Raji (cell line): ENCODE data around the gene TMPRSS6.

Source experiments
- POLR2A ChIP-seq: IDR thresholded peaks from 2 replicates; pipeline ENCODE4 v1.6.1; 2011; ENCODE audit warnings: low read depth, low read length, control low read depth; ENCODE audit not compliant: insufficient read depth

The TMPRSS6 gene

GRCh38 chr22:37091994-37092393 is 17.5 kb downstream of the TMPRSS6 start:
- no peak for TF ChIP-seq POLR2A

DNA sequence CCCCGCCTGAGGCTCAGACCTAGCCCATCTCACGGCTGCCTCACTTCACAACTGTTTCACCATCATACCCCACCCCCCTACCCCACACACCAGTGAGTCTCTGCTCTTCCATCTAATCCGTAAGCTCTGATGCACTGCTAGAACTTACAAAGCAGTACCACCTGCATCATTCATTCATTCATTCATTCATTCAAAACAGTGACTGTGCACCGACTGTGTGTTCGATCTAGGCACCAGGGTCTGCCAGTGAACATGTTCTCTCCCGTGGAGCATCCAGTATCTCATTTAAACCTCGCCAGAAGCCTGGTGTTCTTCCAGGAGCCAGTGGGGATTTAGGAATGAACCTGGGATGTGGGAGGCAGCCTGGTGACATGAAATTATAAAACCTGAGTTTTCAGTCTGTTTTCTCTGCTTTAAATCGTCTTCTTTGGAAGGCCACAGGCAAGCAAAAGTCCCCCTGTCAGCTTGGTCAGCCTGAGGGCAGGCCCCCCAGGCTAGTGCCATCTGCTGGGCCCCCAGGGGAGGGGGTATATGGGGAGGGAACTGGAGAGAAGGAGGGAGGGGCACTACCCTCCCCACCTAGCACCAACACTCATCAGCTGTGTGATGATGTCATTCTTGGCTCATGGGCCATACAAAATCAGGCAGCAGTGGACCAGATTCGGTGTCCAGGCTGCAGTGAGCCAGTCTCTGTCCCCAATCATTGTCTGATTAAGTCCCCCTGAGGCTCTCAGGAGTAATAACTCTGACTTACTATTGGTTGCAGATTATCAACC is 18.4 kb downstream of the TMPRSS6 start:
- TF ChIP-seq POLR2A = no peak

- no peak for TF ChIP-seq POLR2A
Measured at GRCh38 chr22:37089434-37089833, 20.1 kb downstream of the TMPRSS6 start.

- no peak for TF ChIP-seq POLR2A
Measured at GRCh38 chr22:37088750-37089408, 20.6 kb downstream of the TMPRSS6 start.

- no peak for TF ChIP-seq POLR2A
Measured at GRCh38 chr22:37088108-37088605, 21.4 kb downstream of the TMPRSS6 start.

DNA sequence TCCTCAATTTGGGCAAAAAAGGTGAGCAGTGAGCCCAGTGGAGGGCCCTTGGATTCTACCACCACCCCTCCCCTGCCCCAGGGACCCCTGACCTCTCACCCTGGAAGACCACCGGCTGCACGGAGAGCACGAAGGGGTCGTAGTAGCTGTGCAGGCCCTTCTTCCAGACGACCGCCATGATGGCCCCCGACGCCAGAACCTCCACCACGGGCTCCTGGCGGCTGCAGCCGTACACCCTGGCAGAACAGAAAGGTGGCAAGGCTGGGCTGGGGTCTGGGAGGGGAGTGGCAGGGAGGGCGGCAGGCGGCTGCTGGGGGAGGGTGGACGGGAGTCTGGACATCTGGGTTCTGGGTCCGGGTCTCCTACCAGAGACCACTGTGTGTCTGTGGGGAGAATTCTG is 23.3 kb downstream of the TMPRSS6 start:
- no peak for TF ChIP-seq POLR2A

DNA sequence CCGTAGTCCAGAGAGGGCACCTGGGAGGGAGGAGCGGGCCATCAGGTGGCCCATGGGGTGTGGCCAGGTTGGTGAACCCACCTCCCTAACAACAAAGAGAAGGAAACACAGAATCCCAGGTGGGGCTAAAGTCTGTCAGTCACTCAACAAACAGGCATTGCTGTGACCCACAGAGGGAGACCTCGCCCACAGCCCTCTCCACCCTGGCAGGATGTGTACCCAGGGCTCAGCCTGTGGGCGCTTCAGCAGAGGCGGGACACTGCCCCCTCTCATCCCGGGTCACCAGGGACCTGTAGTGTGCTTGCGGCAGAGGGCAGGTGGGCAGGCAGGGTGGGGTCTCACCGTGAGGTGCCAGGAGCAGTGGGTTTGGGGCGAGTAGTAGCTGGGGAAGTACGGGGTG is 25.1 kb downstream of the TMPRSS6 start:
- TF ChIP-seq POLR2A = no peak

DNA sequence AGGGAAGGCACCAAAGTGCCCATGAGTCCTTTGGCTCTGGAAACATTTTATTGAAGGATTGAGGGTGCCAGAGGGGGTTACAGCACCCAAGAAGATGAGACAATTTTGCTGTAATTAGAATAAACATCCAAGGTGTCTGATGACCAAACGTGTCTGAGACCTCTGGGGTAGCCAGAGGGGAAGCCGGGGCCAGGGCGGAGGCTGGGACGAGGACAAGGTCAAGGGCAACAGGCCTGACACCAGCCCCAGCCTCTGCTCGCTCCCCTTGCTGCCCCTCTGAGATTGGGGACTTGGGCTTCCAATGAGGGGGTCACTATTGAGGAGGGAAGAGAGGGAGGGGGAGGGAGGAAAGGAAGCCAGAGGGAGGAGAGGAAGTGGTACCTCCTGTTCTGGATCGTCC is 25.6 kb downstream of the TMPRSS6 start:
- TF ChIP-seq POLR2A = no peak

DNA sequence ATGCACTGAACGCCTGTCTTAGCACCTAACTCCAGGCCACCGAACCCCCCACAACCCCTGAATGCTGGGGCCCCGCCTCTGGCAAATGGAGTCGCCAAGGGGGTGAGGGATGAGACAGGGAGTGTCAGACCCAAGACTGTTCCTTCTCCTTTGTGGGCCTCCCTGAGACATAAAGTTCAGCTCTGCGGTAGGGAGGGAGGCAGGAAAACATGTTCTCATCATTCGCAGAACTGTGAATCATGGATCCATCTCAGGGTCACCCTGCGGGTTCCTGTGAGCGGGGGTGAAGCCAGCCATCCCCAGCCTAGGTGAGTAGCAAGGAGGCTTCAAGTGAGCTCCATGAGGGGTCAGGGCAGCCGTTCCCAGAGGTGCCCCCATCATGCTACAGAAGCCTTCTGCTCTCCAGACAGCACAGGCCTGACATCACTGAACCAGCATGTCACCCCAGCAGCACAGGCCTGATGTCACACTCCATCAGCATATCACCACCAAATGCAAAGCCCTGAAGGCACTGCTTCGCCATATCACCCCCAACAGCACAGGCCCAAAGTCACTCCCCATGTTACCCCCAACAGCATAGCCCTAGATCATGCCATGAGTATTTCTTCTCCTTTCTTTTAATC is 27.2 kb downstream of the TMPRSS6 start:
- no peak for TF ChIP-seq POLR2A

DNA sequence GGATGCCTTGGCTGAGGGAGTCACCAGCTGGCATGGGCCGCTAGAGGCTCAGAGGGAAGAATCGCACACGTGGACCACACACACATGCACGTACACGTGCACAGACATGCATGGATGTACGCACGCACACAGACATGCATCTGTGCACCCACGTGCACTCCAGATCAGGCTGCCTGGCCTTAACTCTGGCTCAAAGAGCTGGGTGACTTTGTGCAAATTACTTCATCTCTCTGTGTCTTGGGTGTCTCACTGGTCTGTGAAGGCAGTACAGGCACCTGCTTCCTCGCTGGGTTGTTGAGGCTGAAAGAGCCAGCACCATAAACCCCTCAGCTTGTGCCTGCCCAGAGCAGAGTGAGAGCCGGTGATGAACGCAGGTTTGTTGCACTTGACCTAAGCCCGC is 28.7 kb downstream of the TMPRSS6 start:
- TF ChIP-seq POLR2A = no peak

DNA sequence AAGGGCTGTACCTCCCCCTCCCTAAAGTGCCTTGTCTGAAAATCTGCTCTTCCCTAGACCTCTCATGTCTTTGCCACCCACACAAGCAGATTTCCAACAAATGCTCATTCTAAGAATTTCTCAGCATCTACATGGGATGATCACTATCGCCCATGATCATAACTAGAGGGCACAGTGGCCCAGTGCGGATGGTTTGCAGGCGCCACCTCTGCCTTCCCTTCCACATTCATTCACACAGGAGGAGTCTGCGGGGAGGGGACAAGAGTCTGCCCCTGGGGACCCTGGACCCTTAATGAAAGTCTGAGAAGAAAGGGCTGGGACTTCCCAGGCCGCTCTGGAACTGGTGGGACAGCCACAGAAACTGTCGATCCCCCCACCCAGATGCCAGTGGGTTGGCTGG is 29.1 kb downstream of the TMPRSS6 start:
- TF ChIP-seq POLR2A = no peak

- no peak for TF ChIP-seq POLR2A
Measured at GRCh38 chr22:37079668-37080171, 29.8 kb downstream of the TMPRSS6 start.

- no peak for TF ChIP-seq POLR2A
Measured at GRCh38 chr22:37079158-37079557, 30.4 kb downstream of the TMPRSS6 start.

- no peak for TF ChIP-seq POLR2A
Measured at GRCh38 chr22:37077802-37078448, 31.6 kb downstream of the TMPRSS6 start.

GRCh38 chr22:37075822-37076433 is 33.6 kb downstream of the TMPRSS6 start:
- TF ChIP-seq POLR2A = no peak

GRCh38 chr22:37075046-37075445 is 34.5 kb downstream of the TMPRSS6 start:
- TF ChIP-seq POLR2A = no peak

GRCh38 chr22:37074537-37074936 is 35.0 kb downstream of the TMPRSS6 start:
- no peak for TF ChIP-seq POLR2A
